HUES6 (cell line): ENCODE results near the gene KRTAP5-10.
"Not testable (repeated sequence)": the region's sequence is repeated elsewhere in the genome, so short reads cannot be mapped to it uniquely, and the experiment has no call there.

Experiments used
- H3K27ac ChIP-seq: 2 replicates; pipeline ENCODE4 v1.7.0; 2013; ENCODE audit warnings: low read depth, mild to moderate bottlenecking, low read length, inconsistent platforms
- H3K27me3 ChIP-seq: 2 replicates; pipeline ENCODE4 v1.6.1; 2013; ENCODE audit warnings: low read length; ENCODE audit not compliant: control insufficient read depth, insufficient read depth
- H3K36me3 ChIP-seq: 2 replicates; pipeline ENCODE4 v1.6.1; 2013; ENCODE audit warnings: low read length; ENCODE audit not compliant: control insufficient read depth, insufficient read depth
- H3K4me1 ChIP-seq: 2 replicates; pipeline ENCODE4 v1.6.1; 2013; ENCODE audit warnings: low read length; ENCODE audit not compliant: control insufficient read depth, insufficient read depth
- H3K4me3 ChIP-seq: 2 replicates; pipeline ENCODE4 v1.5.1; 2013; ENCODE audit warnings: low read depth, low read length
- H3K9ac ChIP-seq: one replicate; pipeline ENCODE4 v1.6.1; 2013; ENCODE audit warnings: mild to moderate bottlenecking, low read length
- H3K9me3 ChIP-seq: 2 replicates; pipeline ENCODE4 v1.6.1; 2013; ENCODE audit warnings: low read depth, low read length; ENCODE audit not compliant: control insufficient read depth, insufficient read depth

KRTAP5-10 gene

GRCh38 chr11:71588822-71589545, 23.6 kb downstream of the KRTAP5-10 start:
- not testable (repeated sequence) for H3K27me3 ChIP-seq, H3K4me1 ChIP-seq, H3K27ac ChIP-seq, H3K36me3 ChIP-seq, H3K4me3 ChIP-seq, H3K9me3 ChIP-seq, H3K9ac ChIP-seq

DNA sequence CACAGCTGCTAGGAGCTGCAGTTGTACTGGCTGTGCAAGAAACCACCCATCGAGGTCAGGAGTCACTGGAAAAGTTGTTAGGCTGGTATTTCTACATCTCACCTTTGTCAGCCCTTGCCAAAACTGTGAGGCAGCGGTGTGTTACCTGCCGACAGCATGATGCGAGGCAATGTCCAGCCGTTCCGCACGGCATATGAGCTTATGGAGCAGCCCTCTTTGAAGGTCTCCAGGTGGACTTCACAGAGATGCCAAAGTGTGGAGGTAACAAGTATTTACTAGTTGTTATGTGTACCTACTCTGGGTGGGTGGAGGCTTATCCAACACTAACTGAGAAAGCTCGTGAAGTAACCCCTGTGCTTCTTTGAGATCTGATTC, 24.2 kb downstream of the KRTAP5-10 start:
- not testable (repeated sequence) for H3K27me3 ChIP-seq, H3K27ac ChIP-seq, H3K36me3 ChIP-seq, H3K9me3 ChIP-seq, H3K9ac ChIP-seq, H3K4me3 ChIP-seq, H3K4me1 ChIP-seq

DNA sequence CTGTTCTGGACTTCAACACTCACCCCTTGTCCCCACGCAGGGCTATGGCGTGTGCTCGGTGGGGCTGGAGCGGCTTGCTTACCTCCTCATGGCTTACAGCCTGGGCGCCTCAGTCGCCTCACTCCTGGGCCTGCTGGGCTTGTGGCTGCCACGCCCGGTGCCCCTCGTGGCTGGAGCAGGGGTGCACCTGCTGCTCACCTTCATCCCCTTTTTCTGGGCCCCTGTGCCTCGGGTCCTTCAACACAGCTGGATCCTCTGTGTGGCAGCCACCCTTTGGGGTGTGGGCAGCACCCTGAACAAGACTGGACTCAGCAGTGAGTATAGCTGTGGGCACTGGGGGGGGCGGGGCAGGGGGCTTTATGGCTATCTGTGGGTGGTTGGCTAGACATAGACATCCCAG, 37.9 kb downstream of the KRTAP5-10 start:
- H3K27ac ChIP-seq, H3K4me1 ChIP-seq, H3K4me3 ChIP-seq, H3K36me3 ChIP-seq, H3K9ac ChIP-seq, H3K9me3 ChIP-seq: not testable (repeated sequence)
- peaks cover 24% of the 10 kb centered on the region for H3K27me3 ChIP-seq

DNA sequence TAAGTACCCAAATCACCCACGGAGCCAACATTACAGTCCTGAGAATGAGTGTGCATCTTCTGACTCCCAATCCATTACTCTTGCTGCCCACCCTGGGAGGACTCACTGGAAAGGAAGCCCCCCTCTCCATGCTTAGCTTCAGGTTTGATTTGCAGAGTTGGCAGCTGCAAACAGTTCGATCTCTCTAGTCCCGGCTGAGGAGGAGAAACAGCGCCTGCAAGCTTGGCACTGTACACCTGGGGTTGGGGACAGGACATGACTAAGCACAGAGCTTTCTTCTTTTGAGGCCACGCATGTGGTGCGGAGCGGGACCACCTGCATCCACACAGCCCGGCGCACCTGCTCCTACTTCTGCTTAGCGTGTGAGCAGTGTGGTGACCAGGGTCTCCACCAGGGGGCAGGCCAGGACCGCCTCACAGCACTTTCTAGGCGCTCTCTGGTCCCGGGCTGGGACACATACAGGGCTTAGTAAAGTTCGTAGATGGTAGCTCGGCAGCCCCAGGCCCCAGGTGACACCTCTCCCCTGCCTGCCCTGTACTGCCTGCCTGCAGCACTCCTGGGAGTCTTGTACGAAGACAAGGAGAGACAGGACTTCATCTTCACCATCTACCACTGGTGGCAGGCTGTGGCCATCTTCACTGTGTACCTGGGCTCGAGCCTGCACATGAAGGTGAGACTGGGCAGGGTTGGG, 39.6 kb downstream of the KRTAP5-10 start:
- H3K4me3 ChIP-seq, H3K9ac ChIP-seq, H3K9me3 ChIP-seq, H3K4me1 ChIP-seq, H3K36me3 ChIP-seq, H3K27ac ChIP-seq: not testable (repeated sequence)
- peaks cover 32% of the 10 kb centered on the region for H3K27me3 ChIP-seq

DNA sequence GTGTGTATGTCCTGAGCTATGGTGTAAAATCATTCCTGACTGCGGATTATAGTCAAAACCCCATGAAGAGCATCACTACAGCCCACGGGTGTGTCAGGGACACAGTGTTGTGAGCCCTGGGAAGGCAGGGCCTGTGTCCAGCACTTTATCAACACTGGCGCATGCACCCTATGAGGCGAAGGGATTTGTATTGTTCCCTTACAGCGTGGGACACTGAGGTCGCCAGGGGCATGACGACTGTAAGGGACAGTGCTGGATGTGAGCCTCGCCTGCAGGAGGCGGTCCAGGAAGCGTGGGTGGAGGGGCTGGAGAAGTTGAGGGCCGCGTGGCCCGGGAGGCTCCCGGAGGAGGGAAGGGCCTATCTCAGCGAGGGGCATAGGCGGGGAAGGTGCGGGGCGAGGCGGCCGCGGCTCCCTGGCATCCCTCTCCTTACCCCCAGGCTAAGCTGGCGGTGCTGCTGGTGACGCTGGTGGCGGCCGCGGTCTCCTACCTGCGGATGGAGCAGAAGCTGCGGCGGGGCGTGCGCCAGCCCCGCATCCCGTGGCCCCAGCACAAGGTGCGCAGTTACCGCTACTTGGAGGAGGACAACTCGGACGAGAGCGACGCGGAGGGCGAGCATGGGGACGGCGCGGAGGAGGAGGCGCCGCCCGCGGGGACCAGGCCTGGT, 41.6 kb downstream of the KRTAP5-10 start:
- Histone ChIP-seq H3K4me3 (peak overlapping the region; percentile 72), H3K27me3 (peaks cover 32% of the 10 kb centered on the region), H3K9ac (peak overlapping the region; percentile 55)
- not testable (repeated sequence) for H3K4me1 ChIP-seq, H3K36me3 ChIP-seq, H3K27ac ChIP-seq, H3K9me3 ChIP-seq

DNA sequence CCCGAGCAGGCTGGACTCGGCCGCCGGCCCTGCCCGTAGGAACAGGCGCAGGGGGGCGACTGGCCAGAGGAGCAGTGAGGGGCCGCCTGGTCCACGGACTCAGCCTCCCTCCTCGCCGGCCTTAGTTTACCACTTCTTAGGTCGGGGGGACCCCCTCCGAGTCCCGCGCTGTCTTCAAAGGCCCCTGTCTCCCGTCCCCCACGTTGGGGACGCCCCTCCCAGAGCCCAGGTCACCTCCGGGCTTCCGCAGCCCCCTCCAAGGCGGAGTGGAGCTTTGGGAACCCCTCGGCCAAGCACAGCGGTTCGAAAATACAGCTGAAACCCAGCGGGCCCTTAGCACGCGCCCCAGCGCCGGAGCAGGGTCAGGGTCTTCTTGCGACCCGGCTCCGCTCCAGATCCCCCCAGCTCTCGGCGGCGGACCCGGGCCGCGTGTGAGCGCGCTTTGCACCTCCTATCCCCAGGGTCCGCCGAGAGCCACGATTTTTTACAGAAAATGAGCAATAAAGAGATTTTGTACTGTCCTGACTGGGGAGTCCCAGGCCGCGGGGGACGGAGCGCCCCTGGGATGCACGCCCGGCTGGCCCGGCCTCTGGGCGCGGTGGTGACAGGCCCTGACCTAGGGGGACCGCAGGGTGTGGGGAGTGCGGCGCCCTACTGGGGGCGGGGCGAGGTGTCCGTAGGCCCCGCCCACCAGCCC, 42.3 kb downstream of the KRTAP5-10 start:
- peaks cover 32% of the 10 kb centered on the region for H3K27me3 ChIP-seq
- H3K9me3 ChIP-seq, H3K27ac ChIP-seq, H3K36me3 ChIP-seq, H3K4me1 ChIP-seq: not testable (repeated sequence)
- H3K4me3 ChIP-seq: peak overlapping the region; percentile 72
- peak overlapping the region; percentile 55 for H3K9ac ChIP-seq

GRCh38 chr11:71608272-71608671, 42.9 kb downstream of the KRTAP5-10 start:
- H3K36me3 ChIP-seq, H3K27ac ChIP-seq, H3K9me3 ChIP-seq, H3K9ac ChIP-seq, H3K4me1 ChIP-seq: not testable (repeated sequence)
- peaks cover 32% of the 10 kb centered on the region for H3K27me3 ChIP-seq
- H3K4me3 ChIP-seq: peak overlapping the region; percentile 36; the same call in 1 of the 2 replicates

- H3K9ac ChIP-seq, H3K27ac ChIP-seq, H3K4me3 ChIP-seq, H3K9me3 ChIP-seq, H3K4me1 ChIP-seq, H3K36me3 ChIP-seq: not testable (repeated sequence)
- H3K27me3 ChIP-seq: peaks cover 22% of the 10 kb centered on the region
Measured at GRCh38 chr11:71611218-71611910, 46.0 kb downstream of the KRTAP5-10 start.

DNA sequence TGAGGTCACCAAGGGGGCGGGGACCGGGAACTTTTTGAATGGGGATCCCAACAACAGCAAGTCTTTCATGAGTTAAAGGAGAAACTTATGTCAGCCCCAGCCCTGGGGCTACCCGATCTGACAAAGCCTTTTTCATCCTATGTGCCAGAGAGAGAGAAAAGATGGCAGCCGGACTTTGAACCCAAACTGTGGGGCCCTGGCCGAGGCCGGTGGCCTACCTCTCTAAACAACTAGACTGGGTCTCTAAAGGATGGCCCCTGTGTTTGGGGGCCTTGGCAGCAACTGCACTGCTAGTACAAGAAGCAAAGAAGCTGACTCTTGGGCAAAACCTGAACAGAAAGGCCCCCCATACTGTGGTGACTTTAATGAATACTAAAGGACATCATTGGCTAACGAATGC, 48.6 kb downstream of the KRTAP5-10 start:
- H3K27ac ChIP-seq, H3K9ac ChIP-seq, H3K27me3 ChIP-seq, H3K4me1 ChIP-seq, H3K36me3 ChIP-seq, H3K4me3 ChIP-seq, H3K9me3 ChIP-seq: not testable (repeated sequence)

DNA sequence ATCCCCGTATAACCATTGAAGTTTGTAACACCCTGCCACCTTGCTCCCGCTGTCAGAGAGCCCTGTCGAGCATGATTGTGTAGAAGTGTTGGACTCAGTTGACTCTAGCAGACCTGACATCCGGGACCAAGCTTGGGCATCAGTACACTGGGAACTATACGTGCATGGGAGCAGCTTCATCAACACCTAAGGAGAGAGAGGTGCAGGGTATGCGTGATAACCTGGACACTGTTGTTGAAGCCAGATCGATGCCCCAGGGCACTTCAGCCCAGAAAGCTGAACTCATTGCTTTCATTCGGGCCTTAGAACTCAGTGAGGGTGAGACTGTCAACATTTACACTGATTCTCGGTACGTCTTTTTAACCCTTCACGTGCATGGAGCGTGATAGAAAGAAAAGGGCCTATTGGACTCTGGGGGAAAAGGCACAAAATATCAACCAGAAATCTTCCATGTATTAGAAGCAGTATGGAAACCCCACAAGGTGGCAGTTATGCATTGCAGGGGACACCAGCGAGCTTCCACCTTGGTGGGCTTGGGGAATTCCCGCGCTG, 49.1 kb downstream of the KRTAP5-10 start:
- H3K9me3 ChIP-seq, H3K27ac ChIP-seq, H3K27me3 ChIP-seq, H3K9ac ChIP-seq, H3K36me3 ChIP-seq, H3K4me3 ChIP-seq, H3K4me1 ChIP-seq: not testable (repeated sequence)
